GM13977 (cell line): ENCODE data around the gene BANK1.

Source experiments
- DNase-seq: peaks from one replicate; pipeline ENCODE4 v3.0.0; 2012; ENCODE audit warnings: low spot score
- in situ Hi-C: fragments of 300-500 bp; cut with MboI; formaldehyde crosslinking; loops from one replicate; pipeline ENCODE4 v1.12.0; 2022; ENCODE audit warnings: low sequenced_read_pairs, low pct_unique_long_range_greater_than_20kb, mixed read lengths, inconsistent platforms; ENCODE audit not compliant: unreplicated experiment
- TF ChIP-seq, protein P1 (sequence below): IDR thresholded peaks from 2 replicates; pipeline ENCODE4 v1.5.1; 2012; ENCODE audit warnings: mild to moderate bottlenecking, control low read depth; ENCODE audit not compliant: insufficient read depth; ENCODE audit errors: extremely low read depth, missing control alignments

Gene BANK1

GRCh38 chr4:101921370-101921769, 130.8 kb downstream of the BANK1 start:
- in situ Hi-C loops, result no loop called here
- TF ChIP-seq, protein P1, sequence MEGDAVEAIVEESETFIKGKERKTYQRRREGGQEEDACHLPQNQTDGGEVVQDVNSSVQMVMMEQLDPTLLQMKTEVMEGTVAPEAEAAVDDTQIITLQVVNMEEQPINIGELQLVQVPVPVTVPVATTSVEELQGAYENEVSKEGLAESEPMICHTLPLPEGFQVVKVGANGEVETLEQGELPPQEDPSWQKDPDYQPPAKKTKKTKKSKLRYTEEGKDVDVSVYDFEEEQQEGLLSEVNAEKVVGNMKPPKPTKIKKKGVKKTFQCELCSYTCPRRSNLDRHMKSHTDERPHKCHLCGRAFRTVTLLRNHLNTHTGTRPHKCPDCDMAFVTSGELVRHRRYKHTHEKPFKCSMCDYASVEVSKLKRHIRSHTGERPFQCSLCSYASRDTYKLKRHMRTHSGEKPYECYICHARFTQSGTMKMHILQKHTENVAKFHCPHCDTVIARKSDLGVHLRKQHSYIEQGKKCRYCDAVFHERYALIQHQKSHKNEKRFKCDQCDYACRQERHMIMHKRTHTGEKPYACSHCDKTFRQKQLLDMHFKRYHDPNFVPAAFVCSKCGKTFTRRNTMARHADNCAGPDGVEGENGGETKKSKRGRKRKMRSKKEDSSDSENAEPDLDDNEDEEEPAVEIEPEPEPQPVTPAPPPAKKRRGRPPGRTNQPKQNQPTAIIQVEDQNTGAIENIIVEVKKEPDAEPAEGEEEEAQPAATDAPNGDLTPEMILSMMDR, result no peak
- DNase-seq, result no peak

DNA sequence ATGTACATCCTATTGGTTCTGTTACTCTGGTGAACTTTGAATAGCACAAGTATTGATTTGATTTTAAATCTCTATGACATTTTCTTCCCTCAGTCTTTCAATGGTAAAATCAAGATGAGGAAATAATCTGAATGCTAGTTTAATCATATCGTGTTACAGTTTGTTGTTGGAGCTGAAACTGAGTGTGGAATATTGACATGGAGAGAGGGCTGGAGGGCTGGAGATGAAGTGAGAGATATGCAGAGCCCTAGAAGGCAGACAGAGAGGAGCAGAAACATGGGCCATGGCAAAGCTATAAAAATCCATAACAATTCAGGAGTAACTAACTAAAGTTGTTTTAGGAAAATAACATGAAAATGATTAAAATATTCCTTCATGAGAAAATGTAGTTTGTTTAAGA, 141.1 kb downstream of the BANK1 start:
- in situ Hi-C loops, result no loop called here
- TF ChIP-seq, protein P1, result no peak

DNA sequence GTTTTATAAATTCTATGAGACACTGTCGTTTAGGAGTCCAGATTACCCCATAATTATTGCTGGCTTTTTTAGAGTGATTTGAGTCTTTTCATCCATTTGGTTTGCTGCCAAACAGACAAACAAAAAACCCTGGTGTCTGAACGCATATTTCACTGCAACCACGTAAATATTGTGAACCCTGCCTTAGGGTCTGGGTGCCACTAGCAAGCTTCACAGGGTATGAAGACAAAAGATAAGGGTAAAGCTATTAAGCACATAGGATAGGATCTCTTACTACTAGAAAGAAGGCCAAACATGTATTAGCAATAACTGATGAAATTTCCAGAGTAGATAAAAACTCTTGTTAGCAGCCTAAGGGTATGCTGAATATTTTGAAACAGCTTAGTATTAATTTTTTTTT, 143.3 kb downstream of the BANK1 start:
- in situ Hi-C loops, result no loop called here
- DNase-seq, result no peak
- TF ChIP-seq, protein P1, result no peak

More for the DNA sequence above, 141.1 kb downstream of the BANK1 start:
- DNase-seq, result no peak

GRCh38 chr4:101938836-101939235, 148.3 kb downstream of the BANK1 start:
- no peak for DNase-seq
- in situ Hi-C loops, result no loop called here
- TF ChIP-seq, protein P1, result no peak

GRCh38 chr4:101941816-101942358, 151.4 kb downstream of the BANK1 start:
- in situ Hi-C loops, result no loop called here
- TF ChIP-seq, protein P1, result no peak
- DNase-seq, result no peak

GRCh38 chr4:101942891-101943290, 152.4 kb downstream of the BANK1 start:
- TF ChIP-seq, protein P1, result no peak
- no peak for DNase-seq
- in situ Hi-C loops, result no loop called here

- in situ Hi-C loops, result no loop called here
- TF ChIP-seq, protein P1, result no peak
- DNase-seq, result no peak
Observed at GRCh38 chr4:101944649-101945048, 154.1 kb downstream of the BANK1 start.
